Right lobe of liver (tissue), 6 donors: Measurements from ENCODE around the gene PPP1R26. TPM values are rescaled to one million over a fixed set of nuclear protein-coding genes. Genes with fewer than 3 reads are reported as not detected.
"Not testable (repeated sequence)": the region's sequence is repeated elsewhere in the genome, so short reads cannot be mapped to it uniquely, and the experiment has no call there.

ENCODE experiments used
- ATAC-seq, 4 donors: fragments of 200-7000 bp; cut with Tn5 transposase; one replicate each; pipeline ENCODE4 v1.9.1; 2020; ENCODE audit warnings: mild to moderate bottlenecking in 4 of 4, moderate library complexity in 4 of 4
- DNase-seq, 3 donors: peaks; one replicate each; pipeline ENCODE4 v3.0.0-alpha.2; 2020
- H3K27ac ChIP-seq, 3 donors: fragments of 200-600 bp; one replicate each; pipeline ENCODE4 v1.8.0; 2022
- H3K27me3 ChIP-seq, 2 donors: fragments of 200-600 bp; one replicate each; pipeline ENCODE4 v1.8.0; 2022
- H3K36me3 ChIP-seq, 4 donors: fragments of 200-600 bp; sonication (generic) in 1 of 4; one replicate each; pipeline versions ENCODE4 v1.5.1 to v1.8.0; 2017 to 2022; ENCODE audit warnings: control low read depth in 1 of 4
- H3K4me1 ChIP-seq, 4 donors: fragments of 200-600 bp; sonication (generic) in 1 of 4; one replicate each; pipeline versions ENCODE4 v1.5.1 to v1.8.0; 2017 to 2022; ENCODE audit warnings: control low read depth in 1 of 4
- H3K4me3 ChIP-seq, 3 donors: fragments of 200-600 bp; one replicate each; pipeline ENCODE4 v1.8.0; 2022
- H3K9me3 ChIP-seq, 4 donors: fragments of 200-600 bp; sonication (generic) in 1 of 4; one replicate each; pipeline versions ENCODE4 v1.5.1 to v1.8.0; 2017 to 2022; ENCODE audit warnings: control low read depth in 1 of 4
- POLR2A ChIP-seq: fragments of 450-650 bp; IDR thresholded peaks from one replicate; pipeline ENCODE4 v1.6.1; 2017; ENCODE audit warnings: antibody characterized with exemption, mild to moderate bottlenecking
- WGBS: methylation state at CpG from one replicate; pipeline ENCODE4 v1.1.6; 2018; ENCODE audit warnings: low coverage, low lambda C conversion rate; ENCODE audit not compliant: insufficient coverage; ENCODE audit errors: missing lambda C conversion rate; 5-methylcytosine and 5-hydroxymethylcytosine counted together
- intact Hi-C, 2 donors: fragments of 100-400 bp; cut with DNase I; formaldehyde crosslinking; loops; one replicate each; pipeline versions ENCODE4 v1.11.2 to v1.14.1; 2022
- total RNA-seq, 6 experiments: library from RNA; depleted of rRNA in 2 of 6; stranded (reverse); fragments of >200 nt in 2 of 6; fragmentation: NEBNext Ultra II Directional in 3 of 6; extraction: Animal tissue kit (Norgen Biotek cat#: 25700) in 3 of 6; gene quantifications; one replicate each; pipeline versions ENCODE4 v1.1.0 to v1.2.4, GENCODE V29; 2016 to 2023
- TF ChIP-seq, protein P1 (sequence below), 4 donors: fragments of 200-600 bp in 3 of 4; fragments of 450-650 bp in 1 of 4; IDR thresholded peaks; one replicate each; pipeline versions ENCODE4 v1.5.1 to v1.8.0; 2016 to 2022; ENCODE audit warnings: antibody characterized with exemption in 4 of 4, mild to moderate bottlenecking in 2 of 4
- donor health status: DM: no; HTN: yes; CAD: no.
- donor health status: DM: no; HTN: no; CAD: no.
- donor health status: DM: no; HTN: no; CAD: no.
- donor health status: DM: no; HTN: yes; CAD: no.
- donor health status: DM: no; HTN: yes; CAD: no.

Gene PPP1R26
- total RNA-seq, 6 experiments from 2014 or later: 5.1 to 9.0 (median 7.7) TPM

DNA sequence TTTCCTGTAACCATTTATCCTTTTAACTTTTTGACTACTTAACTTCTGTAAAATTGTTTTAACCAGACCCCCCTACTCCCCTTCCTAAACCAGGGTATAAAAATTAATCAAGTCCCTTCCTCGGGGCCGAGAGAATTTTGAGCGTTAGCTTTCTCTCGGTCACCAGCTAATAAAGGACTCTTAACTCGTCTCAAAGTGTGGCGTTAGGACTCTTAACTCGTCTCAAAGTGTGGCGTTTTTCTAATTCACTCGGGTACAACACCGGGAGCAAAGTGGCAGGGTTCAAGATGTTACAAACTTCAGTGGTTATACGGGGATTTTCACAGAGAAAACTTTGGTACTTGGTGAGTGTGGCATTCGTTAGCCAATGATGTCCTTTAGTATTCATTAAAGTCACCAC lies 39.7 kb upstream of the PPP1R26 start:
- TF ChIP-seq, protein P1, sequence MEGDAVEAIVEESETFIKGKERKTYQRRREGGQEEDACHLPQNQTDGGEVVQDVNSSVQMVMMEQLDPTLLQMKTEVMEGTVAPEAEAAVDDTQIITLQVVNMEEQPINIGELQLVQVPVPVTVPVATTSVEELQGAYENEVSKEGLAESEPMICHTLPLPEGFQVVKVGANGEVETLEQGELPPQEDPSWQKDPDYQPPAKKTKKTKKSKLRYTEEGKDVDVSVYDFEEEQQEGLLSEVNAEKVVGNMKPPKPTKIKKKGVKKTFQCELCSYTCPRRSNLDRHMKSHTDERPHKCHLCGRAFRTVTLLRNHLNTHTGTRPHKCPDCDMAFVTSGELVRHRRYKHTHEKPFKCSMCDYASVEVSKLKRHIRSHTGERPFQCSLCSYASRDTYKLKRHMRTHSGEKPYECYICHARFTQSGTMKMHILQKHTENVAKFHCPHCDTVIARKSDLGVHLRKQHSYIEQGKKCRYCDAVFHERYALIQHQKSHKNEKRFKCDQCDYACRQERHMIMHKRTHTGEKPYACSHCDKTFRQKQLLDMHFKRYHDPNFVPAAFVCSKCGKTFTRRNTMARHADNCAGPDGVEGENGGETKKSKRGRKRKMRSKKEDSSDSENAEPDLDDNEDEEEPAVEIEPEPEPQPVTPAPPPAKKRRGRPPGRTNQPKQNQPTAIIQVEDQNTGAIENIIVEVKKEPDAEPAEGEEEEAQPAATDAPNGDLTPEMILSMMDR (IDR thresholded peaks at IDR 0.05): no peak
- TF ChIP-seq POLR2A: no peak
- intact Hi-C loops: no loop called here
- no peak overlapping the region for H3K27ac ChIP-seq
- ATAC-seq (no peak), DNase-seq (no peak)
- no peaks in the 10 kb centered on the region for H3K27me3 ChIP-seq
- 67% methylated on average over 12 of the region's 12 CpGs for WGBS
- H3K4me1 ChIP-seq: no peaks in the 10 kb centered on the region
- no peaks in the 10 kb centered on the region for H3K9me3 ChIP-seq
- no peaks in the 10 kb centered on the region for H3K36me3 ChIP-seq
- no peak overlapping the region for H3K4me3 ChIP-seq

DNA sequence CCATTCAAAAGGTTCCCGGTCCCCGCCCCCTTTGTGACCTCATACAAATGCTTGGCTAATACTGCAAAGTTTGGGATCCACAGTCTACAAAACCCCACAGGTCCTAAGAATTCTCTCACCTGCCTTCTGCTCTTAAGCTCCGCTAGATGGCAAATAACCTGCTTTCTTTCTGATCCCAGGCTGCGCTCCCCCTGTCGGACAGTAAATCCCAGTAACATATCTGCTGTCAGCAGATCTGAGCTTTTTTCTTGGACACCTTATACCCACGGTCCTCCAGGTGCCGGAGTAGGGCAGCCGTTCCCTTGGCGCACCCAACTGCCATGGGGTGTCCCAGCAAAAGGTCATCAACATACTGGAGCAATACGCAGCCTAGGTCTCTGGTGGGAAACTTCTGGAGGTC lies 39.0 kb upstream of the PPP1R26 start:
- no peak for DNase-seq
- no peak overlapping the region for H3K4me3 ChIP-seq
- ATAC-seq: no peak
- no peaks in the 10 kb centered on the region for H3K27me3 ChIP-seq
- TF ChIP-seq, protein P1 (IDR thresholded peaks at IDR 0.05): peak in 3 of 4 donors; percentile 6 to 19 (median 12)
- no peak for TF ChIP-seq POLR2A
- no peaks in the 10 kb centered on the region for H3K4me1 ChIP-seq
- H3K27ac ChIP-seq: no peak overlapping the region
- H3K36me3 ChIP-seq: no peaks in the 10 kb centered on the region
- intact Hi-C loops: no loop called here
- H3K9me3 ChIP-seq: no peaks in the 10 kb centered on the region
- WGBS: 73% methylated on average over 9 of the region's 10 CpGs

DNA sequence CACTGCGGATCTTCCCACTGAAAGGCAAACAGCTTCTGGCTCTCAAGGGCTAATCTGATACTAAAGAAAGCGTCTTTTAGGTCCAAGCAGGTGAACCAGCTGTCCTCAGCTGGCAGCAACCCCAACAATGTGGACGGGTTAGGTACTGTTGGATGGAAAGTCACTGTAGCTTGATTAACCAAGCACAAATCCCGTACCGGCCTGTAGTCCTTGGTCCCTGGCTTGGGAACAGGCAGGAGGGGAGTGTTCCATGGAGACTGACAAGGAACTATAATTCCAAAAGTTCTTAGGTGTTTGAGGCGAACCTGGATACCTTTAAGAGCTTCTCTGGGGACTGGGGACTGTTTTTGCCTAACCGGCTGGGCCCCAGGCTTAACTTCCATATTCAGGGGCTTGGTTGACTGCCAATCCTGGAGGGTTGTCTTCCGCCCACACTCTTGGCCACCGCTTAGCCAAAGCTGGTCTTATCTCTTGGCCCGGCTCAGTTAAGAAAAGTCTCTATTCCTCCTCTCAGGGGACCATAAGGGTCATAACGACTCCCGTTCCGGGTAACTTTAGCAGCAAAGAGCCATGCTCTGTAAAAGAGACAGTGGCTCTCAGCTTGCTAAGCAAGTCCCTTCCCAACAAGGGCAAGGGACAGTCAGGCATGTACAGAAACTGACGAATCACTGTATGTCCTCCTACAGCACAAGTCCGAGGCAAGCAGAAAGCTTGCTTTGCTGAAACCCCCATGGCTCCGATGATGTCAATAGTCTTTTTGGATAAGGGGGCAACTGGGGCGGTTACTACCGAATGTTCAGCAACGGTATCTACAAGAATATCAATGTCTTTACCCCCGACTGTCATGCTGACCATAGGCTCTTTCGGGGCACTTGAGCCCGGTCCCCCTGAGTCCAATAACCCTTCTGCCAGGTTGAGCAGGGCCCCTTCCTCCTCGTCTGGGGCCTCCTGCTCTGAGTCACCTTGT lies 38.2 kb upstream of the PPP1R26 start:
- H3K27ac ChIP-seq, ATAC-seq, H3K36me3 ChIP-seq, intact Hi-C loops, H3K4me3 ChIP-seq, H3K4me1 ChIP-seq, DNase-seq, H3K9me3 ChIP-seq, H3K27me3 ChIP-seq: not testable (repeated sequence)
- 59% methylated on average over 12 of the region's 23 CpGs for WGBS

DNA sequence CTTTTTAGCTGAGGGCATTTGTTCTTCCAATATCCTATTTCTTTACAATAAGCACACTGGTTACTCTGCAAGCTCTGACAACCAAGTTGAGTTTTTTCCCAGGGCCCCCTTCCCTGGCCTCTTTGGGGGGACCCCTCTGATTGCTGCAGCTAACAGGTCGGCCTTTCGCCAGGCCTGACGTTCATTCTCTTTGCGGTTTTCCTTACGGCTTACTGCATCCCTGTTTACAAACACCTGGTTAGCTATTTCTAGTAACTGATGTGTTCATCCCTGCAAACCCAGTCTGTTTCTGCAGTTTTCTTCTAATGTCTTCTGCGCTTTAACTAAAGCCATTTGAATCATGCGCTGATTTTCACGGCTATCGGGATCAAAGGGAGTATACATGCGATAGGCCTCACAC lies 37.5 kb upstream of the PPP1R26 start:
- Histone ChIP-seq H3K27ac (no peak overlapping the region), H3K9me3 (no peaks in the 10 kb centered on the region), H3K27me3 (no peaks in the 10 kb centered on the region), H3K36me3 (no peaks in the 10 kb centered on the region), H3K4me1 (no peaks in the 10 kb centered on the region), H3K4me3 (no peak overlapping the region)
- TF ChIP-seq, protein P1 (IDR thresholded peaks at IDR 0.05): no peak
- no peak for TF ChIP-seq POLR2A
- 48% methylated on average over 9 of the region's 10 CpGs for WGBS
- DNase-seq: no peak
- intact Hi-C loops: no loop called here
- ATAC-seq: no peak

DNA sequence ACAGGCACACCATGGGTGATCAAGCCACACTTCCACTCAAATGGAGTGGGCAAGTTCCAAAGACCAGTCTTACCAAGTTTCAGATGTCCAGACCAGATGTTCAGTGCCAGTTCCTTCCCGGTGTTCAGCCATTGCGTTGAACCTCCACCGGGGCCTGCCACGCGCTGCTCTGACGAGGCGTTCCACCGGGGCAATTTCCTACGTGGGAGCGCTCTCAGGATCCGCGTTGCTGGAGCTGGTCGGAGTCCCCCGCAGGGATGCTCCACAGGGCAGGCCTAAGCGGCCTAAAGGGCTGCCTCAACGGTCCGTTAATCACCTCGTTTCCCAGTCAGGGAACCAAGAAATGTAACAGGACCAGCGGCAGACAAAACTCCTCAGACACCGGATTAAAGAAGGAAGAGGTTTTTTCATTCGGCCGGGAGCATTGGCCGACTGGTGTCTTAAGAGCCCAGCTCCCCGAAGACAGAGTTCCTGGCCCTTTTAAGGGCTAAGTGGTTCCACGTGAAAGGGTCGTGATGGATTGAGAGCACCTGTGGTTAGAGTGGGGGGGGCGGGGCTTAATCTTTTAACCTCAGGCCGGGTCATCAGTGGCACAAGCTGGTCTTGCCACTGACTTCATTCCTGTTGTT lies 35.7 kb upstream of the PPP1R26 start:
- no peaks in the 10 kb centered on the region for H3K36me3 ChIP-seq
- no peak for TF ChIP-seq POLR2A
- TF ChIP-seq, protein P1 (IDR thresholded peaks at IDR 0.05): no peak
- H3K4me1 ChIP-seq: no peaks in the 10 kb centered on the region
- intact Hi-C loops: no loop called here
- H3K9me3 ChIP-seq: no peaks in the 10 kb centered on the region
- DNase-seq (no peak), ATAC-seq (no peak)
- H3K27me3 ChIP-seq: no peaks in the 10 kb centered on the region
- H3K27ac ChIP-seq: no peak overlapping the region
- H3K4me3 ChIP-seq: no peak overlapping the region
- WGBS: 77% methylated on average over 21 of the region's 28 CpGs
